Tibial nerve (tissue), 4 donors: ENCODE results near the gene AFF2. TPM values are rescaled to one million over a fixed set of nuclear protein-coding genes. Genes with fewer than 3 reads are reported as not detected.

Experiments
- DNase-seq, 2 donors: peaks; one replicate each; pipeline ENCODE4 v3.0.0-alpha.2; 2019; ENCODE audit warnings: low spot score in 2 of 2
- H3K27ac ChIP-seq, 4 donors: fragments of 200-600 bp; sonication (generic) in 3 of 4; one replicate each; pipeline ENCODE4 v1.5.1; 2017 to 2019; ENCODE audit warnings: mild to moderate bottlenecking in 1 of 4
- H3K27me3 ChIP-seq, 2 donors: fragments of 200-600 bp; sonication (generic) in 1 of 2; one replicate each; pipeline versions ENCODE4 v1.5.1 to v1.6.0; 2017 to 2019
- H3K36me3 ChIP-seq, 3 donors: fragments of 200-600 bp; sonication (generic); one replicate each; pipeline ENCODE4 v1.5.1; 2018 to 2019
- H3K4me1 ChIP-seq, 4 donors: fragments of 200-600 bp; sonication (generic) in 3 of 4; one replicate each; pipeline ENCODE4 v1.5.1; 2017 to 2019
- H3K4me3 ChIP-seq, 4 donors: fragments of 200-600 bp; sonication (generic) in 3 of 4; one replicate each; pipeline ENCODE4 v1.5.1; 2017 to 2019; ENCODE audit warnings: mild to moderate bottlenecking in 1 of 4, moderate library complexity in 1 of 4
- H3K9me3 ChIP-seq, 4 donors: fragments of 200-600 bp; sonication (generic) in 3 of 4; one replicate each; pipeline ENCODE4 v1.5.1; 2017 to 2019
- CTCF ChIP-seq, 5 experiments: fragments of 200-600 bp in 3 of 5; fragments of 450-650 bp in 2 of 5; sonication (generic) in 3 of 5; IDR thresholded peaks; one replicate each; pipeline ENCODE4 v1.5.1; 2016 to 2019; ENCODE audit warnings: antibody characterized with exemption in 5 of 5, mild to moderate bottlenecking in 3 of 5, moderate library complexity in 2 of 5
- EP300 ChIP-seq, 2 donors: sonication (generic); formaldehyde crosslinking; IDR thresholded peaks; one replicate each; pipeline ENCODE4 v1.6.1; 2017; ENCODE audit warnings: antibody characterized with exemption in 2 of 2, mild to moderate bottlenecking in 1 of 2
- POLR2A ChIP-seq, 2 donors: fragments of 450-650 bp; IDR thresholded peaks; one replicate each; pipeline ENCODE4 v1.6.1; 2017; ENCODE audit warnings: antibody characterized with exemption in 2 of 2, mild to moderate bottlenecking in 2 of 2, moderate library complexity in 2 of 2
- WGBS, 2 donors: methylation state at CpG; one replicate each; pipeline ENCODE4 v1.1.5; 2018; 5-methylcytosine and 5-hydroxymethylcytosine counted together
- total RNA-seq, 4 donors: library from RNA; depleted of rRNA; stranded (reverse); fragments of >200 nt; gene quantifications; one replicate each; pipeline ENCODE4 v1.1.0, GENCODE V29; 2016

AFF2 gene
- total RNA-seq, 4 donors from 2014 or later = 13.2 to 20.3 (median 16.1) TPM

- no peak for DNase-seq
- no peaks in the 10 kb centered on the region for H3K4me1 ChIP-seq
- 81 to 88% methylated on average over 2 of the region's 2 CpGs for whole genome bisulfite sequencing, 2 donors
- no peaks in the 10 kb centered on the region for H3K9me3 ChIP-seq
- H3K27ac ChIP-seq = no peak overlapping the region
- no peaks in the 10 kb centered on the region for H3K27me3 ChIP-seq
- no peak for TF ChIP-seq POLR2A (IDR thresholded peaks at IDR 0.05)
- no peak for TF ChIP-seq EP300 (IDR thresholded peaks at IDR 0.05)
- no peak for TF ChIP-seq CTCF (IDR thresholded peaks at IDR 0.05)
- no peak overlapping the region for H3K4me3 ChIP-seq
- no peaks in the 10 kb centered on the region for H3K36me3 ChIP-seq
Observed at GRCh38 chrX:148930206-148930729, 429.9 kb downstream of the AFF2 start.

DNA sequence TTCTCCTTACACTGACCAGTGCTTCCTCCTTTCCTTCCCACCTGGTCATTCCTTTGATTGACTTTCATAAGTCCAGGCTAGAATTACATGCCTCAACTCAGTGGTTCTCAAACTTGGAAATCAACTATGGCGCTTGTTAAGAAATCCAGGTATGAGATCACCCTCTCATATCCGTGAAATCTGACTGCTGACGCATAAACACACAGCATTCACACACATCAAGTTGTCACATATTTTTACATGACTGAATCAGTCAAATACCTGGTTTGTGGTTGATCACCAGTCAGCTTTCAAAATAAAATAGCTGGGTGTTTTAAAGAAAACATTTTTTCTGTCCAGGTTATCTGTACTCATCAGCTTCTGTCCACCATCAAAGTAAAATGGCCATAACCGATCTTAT, 433.5 kb downstream of the AFF2 start:
- H3K27ac ChIP-seq = no peak overlapping the region
- no peaks in the 10 kb centered on the region for H3K4me1 ChIP-seq
- H3K9me3 ChIP-seq = no peaks in the 10 kb centered on the region
- no peak overlapping the region for H3K4me3 ChIP-seq
- no peaks in the 10 kb centered on the region for H3K27me3 ChIP-seq
- no peaks in the 10 kb centered on the region for H3K36me3 ChIP-seq
- DNase-seq = no peak
- TF ChIP-seq EP300 (IDR thresholded peaks at IDR 0.05) (no peak), POLR2A (IDR thresholded peaks at IDR 0.05) (no peak), CTCF (IDR thresholded peaks at IDR 0.05) (no peak)
- 88 to 96% methylated on average over 4 of the region's 4 CpGs for whole genome bisulfite sequencing, 2 donors

- H3K36me3 ChIP-seq = no peaks in the 10 kb centered on the region
- no peak overlapping the region for H3K4me3 ChIP-seq
- H3K9me3 ChIP-seq = no peaks in the 10 kb centered on the region
- H3K27ac ChIP-seq = no peak overlapping the region
- DNase-seq = no peak
- TF ChIP-seq CTCF (IDR thresholded peaks at IDR 0.05) = no peak
- TF ChIP-seq EP300 (IDR thresholded peaks at IDR 0.05) = no peak
- TF ChIP-seq POLR2A (IDR thresholded peaks at IDR 0.05) = no peak
- 67% methylated on average over 4 of the region's 4 CpGs for WGBS, 2 donors
- H3K4me1 ChIP-seq = no peaks in the 10 kb centered on the region
- no peaks in the 10 kb centered on the region for H3K27me3 ChIP-seq
Observed at GRCh38 chrX:148938348-148938747, 437.9 kb downstream of the AFF2 start.

- no peak for DNase-seq
- no peak for TF ChIP-seq POLR2A (IDR thresholded peaks at IDR 0.05)
- TF ChIP-seq CTCF (IDR thresholded peaks at IDR 0.05) = no peak
- no peak for TF ChIP-seq EP300 (IDR thresholded peaks at IDR 0.05)
- H3K4me3 ChIP-seq = no peak overlapping the region
- H3K36me3 ChIP-seq = no peaks in the 10 kb centered on the region
- 45 to 73% methylated on average over 1 of the region's 1 CpG for WGBS, 2 donors
- no peaks in the 10 kb centered on the region for H3K9me3 ChIP-seq
- H3K27ac ChIP-seq = no peak overlapping the region
- H3K27me3 ChIP-seq = no peaks in the 10 kb centered on the region
- H3K4me1 ChIP-seq = no peaks in the 10 kb centered on the region
Observed at GRCh38 chrX:148940411-148940996, 440.1 kb downstream of the AFF2 start.

- H3K4me1 ChIP-seq = no peaks in the 10 kb centered on the region
- 74 to 78% methylated on average over 5 of the region's 5 CpGs for WGBS, 2 donors
- no peaks in the 10 kb centered on the region for H3K36me3 ChIP-seq
- no peak overlapping the region for H3K27ac ChIP-seq
- H3K27me3 ChIP-seq = no peaks in the 10 kb centered on the region
- TF ChIP-seq POLR2A (IDR thresholded peaks at IDR 0.05) = no peak
- no peak for TF ChIP-seq CTCF (IDR thresholded peaks at IDR 0.05)
- no peak for TF ChIP-seq EP300 (IDR thresholded peaks at IDR 0.05)
- DNase-seq = no peak
- no peaks in the 10 kb centered on the region for H3K9me3 ChIP-seq
- no peak overlapping the region for H3K4me3 ChIP-seq
Observed at GRCh38 chrX:148942754-148943153, 442.3 kb downstream of the AFF2 start.
